ENCODE results near the gene SP2. TPM values are rescaled to one million over a fixed set of nuclear protein-coding genes. Genes with fewer than 3 reads are reported as not detected.

Gene SP2
- total RNA-seq = 0.19 and 0.28 TPM in 2 replicates

GRCh38 chr17:47895856-47896671 is at the start of gene SP2:
Gene SP2 (plus strand): TSS chr17:47896236. CDS start chr17:47896287, 51 bp downstream.

GRCh38 chr17:47850692-47851573 is 45.1 kb upstream of the SP2 start, which contains the start of gene SP6:
Gene SP6 (minus strand): TSS chr17:47851163. CDS start chr17:47848429, 2,734 bp downstream.

GRCh38 chr17:47941246-47942095 is 45.4 kb downstream of the SP2 start, which contains the start of gene PNPO:
Gene PNPO (plus strand): TSS chr17:47941571. CDS start chr17:47941676, 105 bp downstream.

GRCh38 chr17:47957591-47958490 is 61.8 kb downstream of the SP2 start, which contains the start of gene PRR15L:
Gene PRR15L (minus strand): TSS chr17:47957883. CDS start chr17:47953234, 4,649 bp downstream.

GRCh38 chr17:47970725-47971499 is 74.9 kb downstream of the SP2 start, which contains the start of gene CDK5RAP3:
Gene CDK5RAP3 (plus strand): TSS chr17:47971113. CDS start chr17:47971147, 34 bp downstream.

Other genes starting within 250 kb of the SP2 start
- gene KPNB1, start 246.3 kb upstream of the SP2 start, total RNA-seq = 339 and 614 TPM in 2 replicates
- gene TBKBP1, start 202.1 kb upstream of the SP2 start, total RNA-seq = 1.2 and 9.0 TPM in 2 replicates
- gene TBX21, start 163.0 kb upstream of the SP2 start, total RNA-seq = not detected in 2 replicates
- 4.2 and 9.6 TPM in 2 replicates for gene OSBPL7, start 74.4 kb upstream of the SP2 start, total RNA-seq
- 14.4 and 26.6 TPM in 2 replicates for gene MRPL10, start 64.7 kb upstream of the SP2 start, total RNA-seq
- gene LRRC46, start 64.6 kb upstream of the SP2 start, total RNA-seq = 0.19 TPM in 1 of 2 replicates, not detected in the other
- 18.2 and 32.7 TPM in 2 replicates for gene SCRN2, start 55.0 kb upstream of the SP2 start, total RNA-seq
- gene SP6, start 45.1 kb upstream of the SP2 start, total RNA-seq = under 0.01 and 0.56 TPM in 2 replicates
- gene PNPO, start 45.3 kb downstream of the SP2 start, total RNA-seq = 40.0 and 59.6 TPM in 2 replicates
- gene PRR15L, start 61.6 kb downstream of the SP2 start, total RNA-seq = not detected in 2 replicates
- 63.7 and 76.5 TPM in 2 replicates for gene CDK5RAP3, start 74.9 kb downstream of the SP2 start, total RNA-seq
- 49.9 and 63.3 TPM in 2 replicates for gene COPZ2, start 141.6 kb downstream of the SP2 start, total RNA-seq
- gene NFE2L1, start 152.1 kb downstream of the SP2 start, total RNA-seq = 134 and 148 TPM in 2 replicates
- gene CBX1, start 205.2 kb downstream of the SP2 start, total RNA-seq = 47.6 and 77.3 TPM in 2 replicates
- gene SNX11, start 211.5 kb downstream of the SP2 start, total RNA-seq = 11.0 and 16.5 TPM in 2 replicates